CD4-positive, alpha-beta T cell (primary cell): ENCODE results near the gene LZTS3. TPM values are rescaled to one million over a fixed set of nuclear protein-coding genes. Genes with fewer than 3 reads are reported as not detected.

Experiments used
- ATAC-seq: fragments of 200-7000 bp; cut with Tn5 transposase; one replicate; pipeline ENCODE4 v1.10.0; 2022; ENCODE audit warnings: mild to moderate bottlenecking; ENCODE audit not compliant: poor library complexity
- CTCF ChIA-PET: fragments of 350-600 bp; sonication (Branson Sonifier 250); formaldehyde crosslinking; loops from one replicate; lab custom pipeline; 2021; ENCODE audit warnings: antibody characterized with exemption, inconsistent platforms; lab: Charles Lee
- POLR2A ChIA-PET: fragments of 350-600 bp; sonication (Branson Sonifier 250); formaldehyde crosslinking; loops from one replicate; lab custom pipeline; 2021; ENCODE audit warnings: antibody characterized with exemption, inconsistent platforms; lab: Charles Lee
- DNase-seq, 14 experiments: peaks; one replicate each; pipeline ENCODE4 v3.0.0-alpha.2; 2013 to 2020; ENCODE audit warnings: mixed read lengths in 2 of 14
- H3K27ac ChIP-seq, 2 donors: one replicate each; pipeline versions ENCODE4 v1.5.1 to v1.7.0; 2013; ENCODE audit warnings: low read length in 2 of 2, low read depth in 1 of 2, mild to moderate bottlenecking in 1 of 2
- H3K27me3 ChIP-seq, 2 experiments: 1 replicate in 1 of 2; 2 replicates in 1 of 2; pipeline versions ENCODE4 v1.6.1 to v1.7.0; 2013; ENCODE audit warnings: low read length in 2 of 2, control low read depth in 1 of 2, mild to moderate bottlenecking in 1 of 2, moderate library complexity in 1 of 2; ENCODE audit not compliant: insufficient read depth in 2 of 2, control insufficient read depth in 1 of 2
- H3K36me3 ChIP-seq: one replicate; pipeline ENCODE4 v1.6.1; 2013; ENCODE audit warnings: low read length, control low read depth; ENCODE audit not compliant: insufficient read depth
- H3K4me1 ChIP-seq: one replicate; pipeline ENCODE4 v1.6.1; 2013; ENCODE audit warnings: low read length, control low read depth; ENCODE audit not compliant: insufficient read depth
- H3K4me3 ChIP-seq: one replicate; pipeline ENCODE4 v1.5.1; 2013; ENCODE audit warnings: mild to moderate bottlenecking, low read length, moderate library complexity
- H3K9me3 ChIP-seq, 2 experiments: 1 replicate in 1 of 2; 2 replicates in 1 of 2; pipeline versions ENCODE4 v1.6.1 to v1.7.0; 2013; ENCODE audit warnings: low read length in 2 of 2, mild to moderate bottlenecking in 2 of 2, control low read depth in 1 of 2, moderate library complexity in 1 of 2; ENCODE audit not compliant: control insufficient read depth in 1 of 2, insufficient read depth in 1 of 2
- H3K27ac Mint-ChIP-seq: one replicate; pipeline ENCODE4 v1.8.0; 2020; ENCODE audit warnings: mixed read lengths
- H3K27me3 Mint-ChIP-seq: one replicate; pipeline ENCODE4 v1.8.0; 2021; ENCODE audit warnings: mixed read lengths
- H3K36me3 Mint-ChIP-seq: one replicate; pipeline ENCODE4 v1.8.0; 2021; ENCODE audit warnings: low read depth, mixed read lengths
- H3K4me1 Mint-ChIP-seq: one replicate; pipeline ENCODE4 v1.8.0; 2021; ENCODE audit warnings: low read depth, mixed read lengths
- H3K4me3 Mint-ChIP-seq: one replicate; pipeline ENCODE4 v1.8.0; 2020; ENCODE audit warnings: mild to moderate bottlenecking, mixed read lengths
- H3K9me3 Mint-ChIP-seq: one replicate; pipeline ENCODE4 v1.8.0; 2020; ENCODE audit warnings: mixed read lengths
- CTCF ChIP-seq: fragments of 200-600 bp; IDR thresholded peaks from one replicate; pipeline ENCODE4 v1.8.0; 2022; ENCODE audit warnings: antibody characterized with exemption, mild to moderate bottlenecking
- intact Hi-C, 2 experiments: fragments of 100-400 bp; cut with DNase I in 1 of 2; cut with micrococcal nuclease in 1 of 2; formaldehyde crosslinking; loops; one replicate each; pipeline versions ENCODE4 v1.15.1 to v1.9.0; 2023 to 2025; cut with DNase I, micrococcal nuclease
- total RNA-seq, 174 experiments: library from RNA in 2 of 174; stranded (reverse) in 2 of 174; gene quantifications; one replicate each; pipeline ENCODE4 v1.2.3 and lab custom pipeline; 2021 to 2026

Gene LZTS3
- total RNA-seq, 2 experiments from 2014 or later = 22.2 to 22.4 TPM

DNA sequence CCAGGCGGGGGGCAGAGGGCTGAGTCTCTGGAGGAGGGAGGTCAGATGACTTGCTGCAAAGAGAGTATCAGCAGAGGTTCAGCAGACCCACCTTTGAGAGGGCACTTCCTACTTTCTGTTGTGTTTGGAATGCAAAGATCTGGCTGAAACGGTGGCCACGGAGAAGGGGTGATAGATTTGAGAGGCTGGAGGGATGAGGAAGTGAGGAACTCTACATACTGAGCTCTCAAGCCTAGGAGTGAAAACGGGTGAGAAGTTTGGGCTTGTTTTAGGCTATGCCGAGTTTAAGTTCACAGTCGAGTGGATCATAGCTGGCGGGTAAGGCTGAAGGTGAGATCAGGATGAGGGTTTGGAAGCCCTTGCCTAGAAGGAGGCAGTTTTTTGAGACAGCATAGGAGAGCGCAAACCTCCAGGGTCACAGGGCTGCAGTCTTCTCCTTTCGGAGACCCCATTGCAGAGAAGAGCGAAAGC is 35.5 kb upstream of the LZTS3 start:
- H3K4me1 ChIP-seq = peaks cover 35% of the 10 kb centered on the region
- H3K36me3 ChIP-seq = peaks cover under 1% of the 10 kb centered on the region
- Mint-ChIP-seq H3K9me3 (no peaks in the 10 kb centered on the region), H3K36me3 (peaks cover 41% of the 10 kb centered on the region), H3K4me1 (peaks cover 35% of the 10 kb centered on the region), H3K4me3 (peak overlapping the region; percentile 96), H3K27me3 (no peaks in the 10 kb centered on the region), H3K27ac (peak overlapping the region; percentile 83)
- DNase-seq (peak in 5 of 14 experiments; percentile 9 to 42 (median 13)), ATAC-seq (peak; percentile 8)
- no peaks in the 10 kb centered on the region for H3K9me3 ChIP-seq
- H3K4me3 ChIP-seq = peak overlapping the region; percentile 99
- no peak for TF ChIP-seq CTCF
- POLR2A ChIA-PET = interaction anchor here (1.1 to 3.2 kb wide), 4 partner anchors 15 to 156 kb away, joined by 3 to 23 read pairs (median 8); no protein-coding TSS in a partner anchor
- no peaks in the 10 kb centered on the region for H3K27me3 ChIP-seq
- intact Hi-C loops = loop anchor here in 1 of 2 experiments (5.0 to 10.0 kb wide), 4 partner anchors 92 to 198 kb away; partner anchors contain the start of genes DNAAF9, GNRH2, MRPS26 and OXT
- CTCF ChIA-PET = interaction anchor here (1.5 kb wide), 1 partner anchor 10 kb away, joined by 4 read pairs; no protein-coding TSS in a partner anchor
- H3K27ac ChIP-seq = peak overlapping the region; percentile 73 to 89

GRCh38 chr20:3204124-3204794 is 30.9 kb upstream of the LZTS3 start, which contains the start of gene DDRGK1:
TSS of gene DDRGK1 (minus strand) at chr20:3204682. CDS start at chr20:3204627, 55 bp downstream.
- Mint-ChIP-seq H3K27me3 (no peaks in the 10 kb centered on the region), H3K4me3 (peak within 1 kb of the TSS; percentile 96), H3K36me3 (peaks cover 40% of the 10 kb centered on the region), H3K4me1 (peaks cover 29% of the 10 kb centered on the region), H3K9me3 (no peaks in the 10 kb centered on the region), H3K27ac (peak within 1 kb of the TSS; percentile 92)
- ATAC-seq = peak; percentile 86
- Histone ChIP-seq H3K36me3 (peaks cover 22% of the 10 kb centered on the region), H3K27ac (peak within 1 kb of the TSS; percentile 78 to 83), H3K9me3 (no peaks in the 10 kb centered on the region), H3K27me3 (no peaks in the 10 kb centered on the region), H3K4me1 (peaks cover 34% of the 10 kb centered on the region), H3K4me3 (peak within 1 kb of the TSS; percentile 99)
- intact Hi-C loops = loop anchor here in 1 of 2 experiments (1.0 to 10.0 kb wide), 3 partner anchors 31 to 159 kb away; partner anchors contain the start of genes GNRH2, LZTS3 and MRPS26
- POLR2A ChIA-PET = interaction anchor here (0.7 to 1.5 kb wide), 6 partner anchors 16 to 112 kb away, joined by 3 to 7 read pairs (median 4); partner anchors contain the start of genes FASTKD5, SLC4A11 and UBOX5
- CTCF ChIA-PET = interaction anchor here (0.5 kb wide), 1 partner anchor 151 kb away, joined by 3 read pairs; no protein-coding TSS in a partner anchor
- TF ChIP-seq CTCF = no peak
- DNase-seq = peak; percentile 80 to 94 (median 88)

DNA sequence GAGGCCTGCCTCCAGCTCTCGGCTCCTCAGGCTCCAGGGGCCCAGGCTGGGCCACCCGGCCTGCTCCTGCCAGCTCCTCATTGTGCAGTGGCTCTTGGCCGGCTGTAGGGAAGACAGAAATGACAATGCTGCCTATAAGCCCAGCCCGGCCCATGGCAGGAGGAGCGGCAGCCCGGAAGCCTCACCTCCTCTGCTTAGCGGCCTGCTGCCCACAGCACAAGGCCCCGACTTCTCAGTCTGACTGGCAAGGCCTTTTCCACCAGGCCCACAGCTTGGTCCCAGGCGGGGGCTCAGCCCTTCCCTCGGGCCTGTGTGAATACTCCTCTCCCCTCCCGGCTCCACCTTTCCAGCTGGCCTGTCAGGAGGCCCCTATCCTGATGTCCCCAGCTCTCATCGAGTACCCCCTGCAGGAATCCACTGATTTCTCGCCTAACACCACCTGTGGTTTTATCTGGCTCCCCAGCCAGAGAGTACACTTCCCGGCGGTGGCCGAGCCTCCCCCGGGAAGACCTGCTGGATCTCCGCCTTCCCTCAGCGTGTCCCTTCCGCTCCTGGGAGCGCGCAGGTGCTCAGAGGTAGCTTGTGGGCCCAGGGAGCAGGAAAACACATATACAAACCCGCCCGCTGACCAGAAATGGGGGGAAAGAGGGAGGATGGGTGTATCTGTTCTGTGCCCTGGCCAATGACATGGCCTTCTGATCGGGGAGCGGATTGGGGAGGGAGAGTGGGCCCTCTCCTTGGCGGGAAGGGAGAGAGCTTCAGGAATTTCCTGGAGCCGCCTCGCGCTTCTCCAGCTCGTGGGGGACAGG is 30.2 kb upstream of the LZTS3 start:
- peak overlapping the region; percentile 78 to 83 for H3K27ac ChIP-seq
- peak overlapping the region; percentile 99 for H3K4me3 ChIP-seq
- POLR2A ChIA-PET = interaction anchor here (0.7 to 1.5 kb wide), 7 partner anchors 15 to 111 kb away, joined by 3 to 7 read pairs (median 4); partner anchors contain the start of genes FASTKD5, SLC4A11 and UBOX5
- H3K9me3 Mint-ChIP-seq = no peaks in the 10 kb centered on the region
- intact Hi-C loops = loop anchor here in 1 of 2 experiments (1.0 to 10.0 kb wide), 3 partner anchors 30 to 159 kb away; partner anchors contain the start of genes GNRH2, LZTS3 and MRPS26
- peaks cover 29% of the 10 kb centered on the region for H3K4me1 ChIP-seq
- CTCF ChIA-PET = interaction anchor here (0.5 kb wide), 1 partner anchor 150 kb away, joined by 3 read pairs; no protein-coding TSS in a partner anchor
- H3K4me3 Mint-ChIP-seq = peak overlapping the region; percentile 96
- peak; percentile 24 for ATAC-seq
- DNase-seq = peak in 10 of 14 experiments; percentile 4 to 57 (median 18)
- no peaks in the 10 kb centered on the region for H3K27me3 Mint-ChIP-seq
- H3K9me3 ChIP-seq = no peaks in the 10 kb centered on the region
- H3K27me3 ChIP-seq = no peaks in the 10 kb centered on the region
- peaks cover 40% of the 10 kb centered on the region for H3K36me3 Mint-ChIP-seq
- peaks cover 26% of the 10 kb centered on the region for H3K36me3 ChIP-seq
- H3K27ac Mint-ChIP-seq = peak overlapping the region; percentile 92
- H3K4me1 Mint-ChIP-seq = peaks cover 27% of the 10 kb centered on the region
- TF ChIP-seq CTCF = no peak
